Panc1 (cell line): ENCODE results near the gene LCOR. TPM values are rescaled to one million over a fixed set of nuclear protein-coding genes. Genes with fewer than 3 reads are reported as not detected.

ENCODE experiments used
- ATAC-seq: fragments of 200-7000 bp; cut with Tn5 transposase; 2 replicates; pipeline ENCODE4 v1.9.1; 2020; ENCODE audit warnings: mild to moderate bottlenecking, moderate library complexity
- BruUV-seq: library from RNA; stranded (reverse); fragments of 400-500 nt; replicated peaks from 2 replicates; lab custom pipeline; 2021; lab: Mats Ljungman, UMichigan
- CTCF ChIA-PET: fragments of 300-600 bp; sonication (Branson Sonifier 250); formaldehyde crosslinking; loops from one replicate; lab custom pipeline; 2022; ENCODE audit warnings: antibody characterized with exemption; lab: Charles Lee
- POLR2A ChIA-PET: fragments of 300-600 bp; sonication (Branson Sonifier 250); formaldehyde crosslinking; loops from one replicate; lab custom pipeline; 2022; ENCODE audit warnings: antibody characterized with exemption; lab: Charles Lee
- DNase-seq: peaks from one replicate; pipeline ENCODE4 v3.0.0-alpha.2; 2010; ENCODE audit warnings: low read depth, low spot score
- H3K27ac ChIP-seq: 2 replicates; pipeline ENCODE4 v1.5.1; 2011; ENCODE audit warnings: mild to moderate bottlenecking, low read length, inconsistent platforms
- H3K27me3 ChIP-seq: fragments of 200-500 bp; sonication (Bioruptor generic); 2 replicates; pipeline ENCODE4 v1.6.0; 2014; ENCODE audit warnings: low read length, inconsistent platforms; ENCODE audit not compliant: control insufficient read depth, insufficient read depth
- H3K36me3 ChIP-seq: fragments of 200-500 bp; sonication (Bioruptor generic); 2 replicates; pipeline ENCODE4 v1.5.1; 2014; ENCODE audit warnings: inconsistent platforms, mild to moderate bottlenecking, low read length, moderate library complexity; ENCODE audit not compliant: control insufficient read depth, insufficient read depth
- H3K4me1 ChIP-seq: 2 replicates; pipeline ENCODE4 v1.5.1; 2011; ENCODE audit warnings: inconsistent platforms, mild to moderate bottlenecking, low read length, moderate library complexity; ENCODE audit not compliant: control insufficient read depth, insufficient read depth
- H3K4me3 ChIP-seq, 2 experiments: 2 replicates each; pipeline ENCODE4 v1.5.1; 2011 to 2012; ENCODE audit warnings: low read depth in 2 of 2, low read length in 2 of 2, mild to moderate bottlenecking in 2 of 2, inconsistent platforms in 1 of 2, moderate library complexity in 1 of 2
- H3K9me3 ChIP-seq: fragments of 200-500 bp; sonication (Bioruptor generic); 2 replicates; pipeline ENCODE4 v1.5.1; 2014; ENCODE audit warnings: low read depth, mild to moderate bottlenecking, inconsistent platforms, low read length, moderate library complexity; ENCODE audit not compliant: control insufficient read depth, insufficient read depth
- POLR2AphosphoS5 ChIP-seq: IDR thresholded peaks from 2 replicates; pipeline ENCODE4 v1.6.1; 2012; ENCODE audit warnings: mild to moderate bottlenecking, low read depth, low read length, moderate library complexity
- SIN3A ChIP-seq: IDR thresholded peaks from 2 replicates; pipeline ENCODE4 v1.6.1; 2012; ENCODE audit warnings: low read depth, mild to moderate bottlenecking, low read length, moderate library complexity, borderline replicate concordance; ENCODE audit not compliant: insufficient read depth
- TCF7L2 ChIP-seq: IDR thresholded peaks from 2 replicates; pipeline ENCODE4 v1.6.1; 2011; ENCODE audit warnings: mild to moderate bottlenecking, low read depth, low read length, inconsistent platforms
- in situ Hi-C: cut with HindIII; loops from 2 replicates; pipeline ENCODE4 v1.10.0; 2016; ENCODE audit warnings: low sequenced_read_pairs, low pct_unique_long_range_greater_than_20kb
- intact Hi-C: fragments of 100-400 bp; cut with micrococcal nuclease; formaldehyde crosslinking; loops from one replicate; pipeline ENCODE4 v1.10.0; 2022; ENCODE audit not compliant: unreplicated experiment
- total RNA-seq: library from RNA; stranded (reverse); gene quantifications from one replicate; pipeline ENCODE4 v1.2.1, GENCODE V29; 2021; ENCODE audit not compliant: unreplicated experiment
- TF ChIP-seq, protein P1 (sequence below): fragments of 450-650 bp; IDR thresholded peaks from 2 replicates; pipeline ENCODE4 v1.5.1; 2017; ENCODE audit warnings: mild to moderate bottlenecking
- TF ChIP-seq, protein P2 (sequence below), 2 experiments: IDR thresholded peaks; 2 replicates each; pipeline ENCODE4 v1.6.1; 2011 to 2012; ENCODE audit warnings: low read depth in 2 of 2, control low read depth in 1 of 2, low read length in 1 of 2, mild to moderate bottlenecking in 1 of 2, moderate library complexity in 1 of 2; ENCODE audit not compliant: insufficient read depth in 1 of 2

The LCOR gene
- total RNA-seq, 1 experiment from 2014 or later, result 58.0 TPM

DNA sequence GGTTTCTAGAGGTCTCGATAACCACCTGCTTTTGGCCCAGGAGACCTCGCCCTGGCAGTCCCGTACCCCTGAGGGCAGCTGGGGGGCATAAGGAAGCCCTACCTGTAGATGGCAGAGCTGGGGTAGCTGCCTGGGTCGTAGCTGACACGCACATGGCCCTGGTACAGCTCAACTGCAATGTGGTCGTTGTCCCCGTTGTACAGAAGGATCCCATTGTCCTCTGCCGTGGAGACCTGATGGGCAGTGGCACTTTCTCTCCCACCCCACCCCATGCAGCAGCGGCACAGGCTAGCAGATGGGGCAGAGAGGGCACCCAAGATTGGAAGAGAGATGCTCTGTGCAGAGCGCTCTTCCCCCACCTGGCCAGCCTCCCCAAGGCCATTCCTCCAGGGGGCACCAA, 172.5 kb downstream of the LCOR start:
- in situ Hi-C loops, result no loop called here

DNA sequence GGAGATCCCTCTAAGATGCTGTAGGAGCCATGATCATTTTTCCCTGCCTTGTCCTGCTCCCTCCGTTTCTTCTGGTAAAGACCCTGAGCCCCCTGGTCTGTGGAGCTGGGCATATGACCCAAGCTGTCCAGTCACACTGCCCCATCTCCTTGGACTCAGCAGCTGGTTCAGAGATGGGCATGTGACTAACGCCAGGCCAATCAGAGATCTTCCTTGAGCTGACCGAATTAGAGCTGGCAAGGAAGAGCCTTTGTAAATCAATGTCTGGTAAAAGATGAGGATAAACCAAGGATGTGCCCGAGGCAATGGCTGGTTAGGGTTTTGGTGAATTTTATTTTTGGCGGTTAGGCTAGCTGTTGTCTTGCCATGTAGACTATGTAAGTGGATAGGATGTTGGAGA, 173.3 kb downstream of the LCOR start:
- Histone ChIP-seq H3K27ac (no peak overlapping the region), H3K36me3 (no peaks in the 10 kb centered on the region), H3K9me3 (peaks cover 8% of the 10 kb centered on the region; the same call in 1 of the 2 replicates), H3K27me3 (no peaks in the 10 kb centered on the region; the same call in 1 of the 2 replicates), H3K4me3 (no peak overlapping the region), H3K4me1 (no peaks in the 10 kb centered on the region)
- intact Hi-C loops (no loop called here), in situ Hi-C loops (no loop called here)
- TF ChIP-seq, protein P1, sequence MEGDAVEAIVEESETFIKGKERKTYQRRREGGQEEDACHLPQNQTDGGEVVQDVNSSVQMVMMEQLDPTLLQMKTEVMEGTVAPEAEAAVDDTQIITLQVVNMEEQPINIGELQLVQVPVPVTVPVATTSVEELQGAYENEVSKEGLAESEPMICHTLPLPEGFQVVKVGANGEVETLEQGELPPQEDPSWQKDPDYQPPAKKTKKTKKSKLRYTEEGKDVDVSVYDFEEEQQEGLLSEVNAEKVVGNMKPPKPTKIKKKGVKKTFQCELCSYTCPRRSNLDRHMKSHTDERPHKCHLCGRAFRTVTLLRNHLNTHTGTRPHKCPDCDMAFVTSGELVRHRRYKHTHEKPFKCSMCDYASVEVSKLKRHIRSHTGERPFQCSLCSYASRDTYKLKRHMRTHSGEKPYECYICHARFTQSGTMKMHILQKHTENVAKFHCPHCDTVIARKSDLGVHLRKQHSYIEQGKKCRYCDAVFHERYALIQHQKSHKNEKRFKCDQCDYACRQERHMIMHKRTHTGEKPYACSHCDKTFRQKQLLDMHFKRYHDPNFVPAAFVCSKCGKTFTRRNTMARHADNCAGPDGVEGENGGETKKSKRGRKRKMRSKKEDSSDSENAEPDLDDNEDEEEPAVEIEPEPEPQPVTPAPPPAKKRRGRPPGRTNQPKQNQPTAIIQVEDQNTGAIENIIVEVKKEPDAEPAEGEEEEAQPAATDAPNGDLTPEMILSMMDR, result no peak
- TF ChIP-seq TCF7L2 (no peak), POLR2AphosphoS5 (no peak), SIN3A (no peak)
- TF ChIP-seq, protein P2, sequence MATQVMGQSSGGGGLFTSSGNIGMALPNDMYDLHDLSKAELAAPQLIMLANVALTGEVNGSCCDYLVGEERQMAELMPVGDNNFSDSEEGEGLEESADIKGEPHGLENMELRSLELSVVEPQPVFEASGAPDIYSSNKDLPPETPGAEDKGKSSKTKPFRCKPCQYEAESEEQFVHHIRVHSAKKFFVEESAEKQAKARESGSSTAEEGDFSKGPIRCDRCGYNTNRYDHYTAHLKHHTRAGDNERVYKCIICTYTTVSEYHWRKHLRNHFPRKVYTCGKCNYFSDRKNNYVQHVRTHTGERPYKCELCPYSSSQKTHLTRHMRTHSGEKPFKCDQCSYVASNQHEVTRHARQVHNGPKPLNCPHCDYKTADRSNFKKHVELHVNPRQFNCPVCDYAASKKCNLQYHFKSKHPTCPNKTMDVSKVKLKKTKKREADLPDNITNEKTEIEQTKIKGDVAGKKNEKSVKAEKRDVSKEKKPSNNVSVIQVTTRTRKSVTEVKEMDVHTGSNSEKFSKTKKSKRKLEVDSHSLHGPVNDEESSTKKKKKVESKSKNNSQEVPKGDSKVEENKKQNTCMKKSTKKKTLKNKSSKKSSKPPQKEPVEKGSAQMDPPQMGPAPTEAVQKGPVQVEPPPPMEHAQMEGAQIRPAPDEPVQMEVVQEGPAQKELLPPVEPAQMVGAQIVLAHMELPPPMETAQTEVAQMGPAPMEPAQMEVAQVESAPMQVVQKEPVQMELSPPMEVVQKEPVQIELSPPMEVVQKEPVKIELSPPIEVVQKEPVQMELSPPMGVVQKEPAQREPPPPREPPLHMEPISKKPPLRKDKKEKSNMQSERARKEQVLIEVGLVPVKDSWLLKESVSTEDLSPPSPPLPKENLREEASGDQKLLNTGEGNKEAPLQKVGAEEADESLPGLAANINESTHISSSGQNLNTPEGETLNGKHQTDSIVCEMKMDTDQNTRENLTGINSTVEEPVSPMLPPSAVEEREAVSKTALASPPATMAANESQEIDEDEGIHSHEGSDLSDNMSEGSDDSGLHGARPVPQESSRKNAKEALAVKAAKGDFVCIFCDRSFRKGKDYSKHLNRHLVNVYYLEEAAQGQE (IDR thresholded peaks at IDR 0.05; ENCODE audit: insufficient read depth in 1 of 2, low read depth in 2 of 2, low read length in 1 of 2), result no peak
- POLR2A ChIA-PET, result no interaction called here
- ATAC-seq, result 0 out of 2 replicates have a peak, but pooled peaks have one; percentile 4
- no peak for DNase-seq
- BruUV-seq, result no TSS peak
- CTCF ChIA-PET, result interaction anchor here (0.5 kb wide), 1 partner anchor 364 kb away, joined by 4 read pairs; no protein-coding TSS in a partner anchor

More for the DNA sequence above, 172.5 kb downstream of the LCOR start:
- TF ChIP-seq SIN3A (no peak), POLR2AphosphoS5 (no peak), TCF7L2 (no peak)
- TF ChIP-seq, protein P1, result no peak
- TF ChIP-seq, protein P2 (IDR thresholded peaks at IDR 0.05; ENCODE audit: insufficient read depth in 1 of 2, low read depth in 2 of 2, low read length in 1 of 2), result no peak
- Histone ChIP-seq H3K27ac (no peak overlapping the region), H3K4me1 (no peaks in the 10 kb centered on the region), H3K9me3 (peaks cover 8% of the 10 kb centered on the region; the same call in 1 of the 2 replicates), H3K4me3 (no peak overlapping the region), H3K27me3 (no peaks in the 10 kb centered on the region), H3K36me3 (no peaks in the 10 kb centered on the region)
- no peak for DNase-seq
- POLR2A ChIA-PET, result no interaction called here
- CTCF ChIA-PET, result no interaction called here
- BruUV-seq, result no TSS peak
- ATAC-seq, result no peak
- intact Hi-C loops, result no loop called here
